GM23248 (cell line): ENCODE results near the gene RAB4A. TPM values are rescaled to one million over a fixed set of nuclear protein-coding genes. Genes with fewer than 3 reads are reported as not detected.

Experiments used
- DNase-seq: peaks from one replicate; pipeline ENCODE4 v3.0.0-alpha.2; 2015
- H2AFZ ChIP-seq: fragments of 200-600 bp; sonication (generic); 2 replicates; pipeline ENCODE4 v1.6.1; 2016; ENCODE audit warnings: antibody characterized with exemption
- H3F3A ChIP-seq: fragments of 200-600 bp; sonication (generic); 2 replicates; pipeline ENCODE4 v1.6.1; 2016; ENCODE audit warnings: mild to moderate bottlenecking, antibody characterized with exemption, mixed run types; ENCODE audit not compliant: insufficient read depth
- H3K27ac ChIP-seq: fragments of 200-600 bp; sonication (generic); 2 replicates; pipeline ENCODE4 v1.5.1; 2016; ENCODE audit warnings: mild to moderate bottlenecking
- H3K27me3 ChIP-seq: fragments of 200-600 bp; sonication (generic); replicated peaks from 2 replicates; pipeline ENCODE4 v1.6.1; 2016; ENCODE audit warnings: mild to moderate bottlenecking; ENCODE audit not compliant: insufficient read depth
- H3K36me3 ChIP-seq: fragments of 200-600 bp; sonication (generic); 2 replicates; pipeline ENCODE4 v1.6.1; 2016; ENCODE audit warnings: low read depth, mild to moderate bottlenecking
- H3K4me1 ChIP-seq: fragments of 200-600 bp; sonication (generic); 2 replicates; pipeline ENCODE4 v1.6.1; 2016; ENCODE audit warnings: mild to moderate bottlenecking; ENCODE audit not compliant: insufficient read depth
- H3K4me2 ChIP-seq: fragments of 200-600 bp; sonication (generic); one replicate; pipeline ENCODE4 v1.6.1; 2016; ENCODE audit warnings: mild to moderate bottlenecking; ENCODE audit not compliant: unreplicated experiment
- H3K4me3 ChIP-seq: fragments of 200-600 bp; sonication (generic); 2 replicates; pipeline ENCODE4 v1.5.1; 2016; ENCODE audit warnings: mild to moderate bottlenecking
- H3K79me2 ChIP-seq: fragments of 200-600 bp; sonication (generic); 2 replicates; pipeline ENCODE4 v1.6.1; 2016; ENCODE audit warnings: mild to moderate bottlenecking; ENCODE audit not compliant: insufficient read depth
- H3K9ac ChIP-seq: fragments of 200-600 bp; sonication (generic); 2 replicates; pipeline ENCODE4 v1.6.1; 2016; ENCODE audit warnings: mild to moderate bottlenecking
- H3K9me2 ChIP-seq: fragments of 200-600 bp; sonication (generic); 2 replicates; pipeline ENCODE4 v1.6.1; 2016; ENCODE audit warnings: mixed run types, mild to moderate bottlenecking, moderate library complexity; ENCODE audit not compliant: insufficient read depth
- H3K9me3 ChIP-seq: fragments of 200-600 bp; sonication (generic); one replicate; pipeline ENCODE4 v1.6.1; 2017; ENCODE audit warnings: low read depth
- H4K20me1 ChIP-seq: fragments of 200-600 bp; sonication (generic); 2 replicates; pipeline ENCODE4 v1.6.0; 2016; ENCODE audit not compliant: insufficient read depth
- EZH2 ChIP-seq: fragments of 200-600 bp; sonication (generic); IDR thresholded peaks from 2 replicates; pipeline ENCODE4 v1.6.1; 2018; ENCODE audit warnings: antibody characterized with exemption, mild to moderate bottlenecking; ENCODE audit not compliant: insufficient read depth, poor library complexity, severe bottlenecking
- EZH2phosphoT487 ChIP-seq: fragments of 200-600 bp; sonication (generic); IDR thresholded peaks from 2 replicates; pipeline ENCODE4 v1.6.1; 2018; ENCODE audit warnings: antibody characterized with exemption, moderate library complexity, mild to moderate bottlenecking, low read depth; ENCODE audit not compliant: insufficient read depth
- WGBS, 2 experiments: methylation state at CpG; one replicate each; pipeline ENCODE4 v1.1.6; 2015 to 2017; ENCODE audit warnings: low lambda C conversion rate in 2 of 2, low coverage in 1 of 2; ENCODE audit errors: missing lambda C conversion rate in 2 of 2; 5-methylcytosine and 5-hydroxymethylcytosine counted together
- in situ Hi-C: fragments of 300-500 bp; cut with MboI; formaldehyde crosslinking; loops from 2 replicates; pipeline ENCODE4 v1.15.0; 2020
- polyA plus RNA-seq: library from polyadenylated mRNA; unstranded; fragments of >200 nt; fragmentation: Nextera tagmentation; extraction: Ambion mirVana; gene quantifications from 2 replicates; pipeline ENCODE4 v1.2.1, GENCODE V29; 2016
- total RNA-seq: library from RNA; depleted of rRNA; stranded (reverse); fragments of >200 nt; shearing (Covaris generic); gene quantifications from 2 replicates; pipeline ENCODE4 v1.2.3, GENCODE V29; 2014

RAB4A gene
- total and polyA plus RNA-seq, 2 experiments from 2014 or later = 43.4 to 47.2 TPM

DNA sequence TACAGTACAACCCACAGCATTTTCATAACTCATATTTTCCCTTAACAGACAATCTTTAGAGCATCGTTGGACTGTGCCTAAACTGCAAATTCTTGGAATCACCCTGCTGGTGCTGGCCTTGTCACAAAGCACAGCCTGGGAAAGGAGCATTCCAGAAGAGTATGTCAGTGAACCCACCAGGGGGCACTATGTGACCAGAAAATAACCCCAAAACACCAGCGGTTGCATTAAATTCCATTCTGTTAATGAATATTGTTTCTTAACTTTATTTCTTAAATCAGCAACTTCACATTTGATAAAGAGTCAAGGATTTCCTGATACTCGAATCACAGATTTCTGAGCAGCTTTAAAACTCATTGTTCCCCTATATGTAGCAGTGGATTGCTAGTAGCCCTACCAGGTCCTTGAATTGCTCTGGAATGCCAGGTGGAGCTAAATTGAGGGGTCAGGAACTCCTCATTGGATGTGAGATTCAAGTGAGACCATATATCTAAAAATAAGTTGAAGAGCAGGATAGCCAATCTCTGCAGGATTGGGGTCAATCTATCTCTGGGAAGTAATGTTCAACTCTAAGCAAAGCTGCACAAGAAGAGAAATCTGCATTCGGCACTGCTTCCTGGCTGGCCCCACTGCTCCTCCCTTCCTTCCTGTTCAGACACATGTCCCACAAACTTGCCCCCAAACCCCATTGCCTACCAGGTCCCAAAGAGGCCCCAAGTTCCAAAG is 12.7 kb upstream of the RAB4A start:
- H3K36me3 ChIP-seq = no peaks in the 10 kb centered on the region
- H3K27me3 ChIP-seq = 0 out of 2 replicates have a peak, but pooled peaks cover 8% of the 10 kb centered on the region
- no peaks in the 10 kb centered on the region for H3K9me3 ChIP-seq
- DNase-seq = peak; percentile 82
- H3K27ac ChIP-seq = no peak overlapping the region
- in situ Hi-C loops = loop anchor here (10.0 kb wide), 1 partner anchor 227 kb away; no protein-coding TSS in a partner anchor
- no peaks in the 10 kb centered on the region for H3K9me2 ChIP-seq
- H3F3A ChIP-seq = no peaks in the 10 kb centered on the region
- no peaks in the 10 kb centered on the region for H3K4me1 ChIP-seq
- 7 to 8% methylated on average over 4 of the region's 4 CpGs for WGBS, 2 experiments
- H3K9ac ChIP-seq = no peak overlapping the region
- H2AFZ ChIP-seq = peak overlapping the region; percentile 53; the same call in 1 of the 2 replicates
- H3K79me2 ChIP-seq = no peaks in the 10 kb centered on the region
- H3K4me2 ChIP-seq = no peak overlapping the region
- TF ChIP-seq EZH2phosphoT487 (no peak), EZH2 (no peak)
- H3K4me3 ChIP-seq = no peak overlapping the region
- H4K20me1 ChIP-seq = no peaks in the 10 kb centered on the region

DNA sequence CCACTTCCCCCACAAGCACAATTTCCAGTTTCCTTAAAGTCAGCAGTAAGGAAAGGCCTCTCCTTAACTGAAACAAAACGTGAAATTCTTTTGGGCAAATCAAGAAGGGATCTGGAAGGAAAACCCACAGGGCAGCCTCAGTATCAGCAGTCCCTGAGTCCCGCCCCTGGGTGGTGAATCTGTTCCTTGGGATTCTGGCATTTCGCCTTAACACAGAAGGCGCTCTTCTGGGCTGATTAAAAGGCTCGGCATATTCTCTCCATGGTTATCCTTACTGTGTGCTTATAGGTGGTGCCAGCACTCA is 12.2 kb upstream of the RAB4A start:
- peak; percentile 46 for DNase-seq
- H3K4me2 ChIP-seq = no peak overlapping the region
- WGBS, 2 experiments = 47% methylated on average over 5 of the region's 5 CpGs

DNA sequence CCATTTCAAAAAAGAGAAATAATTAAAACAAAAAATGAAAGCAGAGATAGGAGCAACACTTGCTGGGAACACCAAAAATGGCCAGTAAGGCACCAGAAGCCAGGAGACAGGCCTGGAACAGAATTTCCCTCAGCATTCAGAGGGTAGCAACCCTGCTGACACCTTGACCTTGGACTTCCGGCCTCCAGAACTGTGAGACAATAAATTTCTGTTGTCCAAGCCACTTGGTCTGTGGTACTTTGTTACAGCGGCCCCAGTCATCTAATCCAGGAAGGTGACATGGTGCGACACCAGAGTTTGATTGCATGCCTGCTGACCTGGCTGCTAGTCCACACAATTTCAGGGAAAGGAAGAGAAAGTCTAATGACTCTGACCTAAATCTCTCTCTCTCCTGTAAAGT is 10.6 kb upstream of the RAB4A start:
- Histone ChIP-seq H3K9me2 (no peaks in the 10 kb centered on the region), H3K27me3 (0 out of 2 replicates have a peak, but pooled peaks cover 4% of the 10 kb centered on the region), H3F3A (no peaks in the 10 kb centered on the region), H3K4me3 (no peak overlapping the region), H3K9ac (no peak overlapping the region), H3K36me3 (no peaks in the 10 kb centered on the region), H3K27ac (no peak overlapping the region), H3K9me3 (no peaks in the 10 kb centered on the region), H4K20me1 (no peaks in the 10 kb centered on the region), H2AFZ (no peak overlapping the region), H3K4me1 (no peaks in the 10 kb centered on the region), H3K4me2 (no peak overlapping the region), H3K79me2 (no peaks in the 10 kb centered on the region)
- TF ChIP-seq EZH2 (no peak), EZH2phosphoT487 (no peak)
- no peak for DNase-seq
- in situ Hi-C loops = no loop called here
- 85 to 95% methylated on average over 3 of the region's 3 CpGs for WGBS, 2 experiments

More for the DNA sequence above, 12.2 kb upstream of the RAB4A start:
- no peaks in the 10 kb centered on the region for H3K9me2 ChIP-seq
- H3K27ac ChIP-seq = no peak overlapping the region
- no peaks in the 10 kb centered on the region for H3K4me1 ChIP-seq
- no peaks in the 10 kb centered on the region for H3F3A ChIP-seq
- no peaks in the 10 kb centered on the region for H3K36me3 ChIP-seq
- H3K9me3 ChIP-seq = no peaks in the 10 kb centered on the region
- peak overlapping the region; percentile 53; the same call in 1 of the 2 replicates for H2AFZ ChIP-seq
- in situ Hi-C loops = loop anchor here (10.0 kb wide), 1 partner anchor 226 kb away; no protein-coding TSS in a partner anchor
- H3K27me3 ChIP-seq = 0 out of 2 replicates have a peak, but pooled peaks cover 8% of the 10 kb centered on the region
- no peaks in the 10 kb centered on the region for H3K79me2 ChIP-seq
- H3K9ac ChIP-seq = no peak overlapping the region
- H4K20me1 ChIP-seq = no peaks in the 10 kb centered on the region
- TF ChIP-seq EZH2 = no peak
- H3K4me3 ChIP-seq = no peak overlapping the region

DNA sequence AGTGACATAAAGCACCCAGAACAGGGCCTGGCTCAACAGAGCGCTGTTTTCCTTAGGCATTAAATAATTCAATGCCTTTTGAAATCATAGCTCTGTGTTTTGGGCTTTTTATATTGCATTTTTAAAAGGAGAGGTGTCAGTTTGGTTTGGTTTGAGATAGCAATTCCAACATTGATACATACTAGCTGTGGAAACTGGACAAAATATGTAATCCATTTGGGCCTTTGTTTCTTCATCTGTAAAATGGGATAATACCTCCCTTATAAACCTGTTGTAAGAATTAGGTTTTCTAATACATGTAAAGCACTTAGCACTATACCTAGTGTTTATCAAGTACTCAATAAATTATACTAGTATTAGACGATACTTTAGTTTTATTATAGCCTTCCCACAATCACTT is 8.7 kb upstream of the RAB4A start:
- Histone ChIP-seq H3F3A (no peaks in the 10 kb centered on the region), H3K4me1 (no peaks in the 10 kb centered on the region), H3K27ac (no peak overlapping the region), H3K9ac (no peak overlapping the region), H2AFZ (no peak overlapping the region), H3K9me2 (no peaks in the 10 kb centered on the region), H3K27me3 (no peaks in the 10 kb centered on the region), H3K4me2 (no peak overlapping the region), H3K9me3 (no peaks in the 10 kb centered on the region), H3K79me2 (no peaks in the 10 kb centered on the region), H3K36me3 (no peaks in the 10 kb centered on the region), H4K20me1 (no peaks in the 10 kb centered on the region), H3K4me3 (no peak overlapping the region)
- TF ChIP-seq EZH2 (no peak), EZH2phosphoT487 (no peak)
- DNase-seq = no peak
- WGBS, 2 experiments = 91 to 100% methylated on average over 2 of the region's 2 CpGs
- in situ Hi-C loops = no loop called here
